ENCODE data around the gene SURF6. TPM values are rescaled to one million over a fixed set of nuclear protein-coding genes. Genes with fewer than 3 reads are reported as not detected.

Gene SURF6
- polyA plus RNA-seq, 3 donors, result 0.75 to 12.9 (median 2.9) TPM

DNA sequence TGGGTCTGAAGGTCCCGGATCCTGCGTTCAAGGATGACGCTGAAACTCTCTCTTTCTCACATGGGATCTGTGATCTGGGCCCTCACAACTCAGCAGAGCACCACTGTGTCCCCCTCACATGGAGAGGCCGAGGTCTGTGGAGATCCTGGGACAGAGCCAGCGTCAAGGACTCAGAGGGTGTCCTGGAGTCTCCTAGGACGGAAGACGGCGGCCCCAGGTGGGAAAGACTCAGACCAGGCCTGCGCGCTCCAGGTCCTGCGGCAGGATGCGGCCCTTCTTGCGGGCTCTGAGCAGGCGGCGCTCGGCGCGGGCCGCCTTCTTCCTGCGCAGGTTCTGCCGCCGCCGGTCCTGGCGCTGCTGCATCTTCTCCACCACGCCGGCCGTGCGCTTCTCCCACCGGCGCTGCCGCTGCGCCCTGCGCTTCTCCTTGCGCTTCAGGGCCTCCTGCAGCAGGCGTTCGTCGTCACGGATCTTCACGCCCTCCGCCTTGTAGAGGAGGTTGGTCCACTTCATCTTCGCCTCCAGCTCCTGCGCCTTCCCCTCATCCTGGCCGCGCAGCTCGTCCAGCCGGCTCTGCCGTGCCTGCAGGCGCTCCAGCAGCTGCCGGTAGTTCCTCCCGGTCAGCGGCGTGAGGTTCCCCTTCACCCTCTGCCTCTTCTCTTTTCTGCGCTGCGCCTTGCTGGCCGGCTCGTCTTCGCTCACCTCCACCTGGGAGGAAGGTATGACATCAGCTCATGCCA, 4.2 kb downstream of the SURF6 start:
- Histone ChIP-seq H3K4me3 (replicated peaks in 1 of 3; ENCODE audit: low read depth in 2 of 3, low read length in 3 of 3) (no peak overlapping the region), H3K27ac (ENCODE audit: low read depth in 1 of 2, low read length in 2 of 2) (no peak overlapping the region), H3K27me3 (ENCODE audit: control insufficient read depth in 2 of 2, insufficient read depth in 2 of 2, low read length in 2 of 2) (no peaks in the 10 kb centered on the region), H3K4me2 (replicated peaks; ENCODE audit: extremely low read depth, low read length, poor library complexity, severe bottlenecking) (no peak overlapping the region), H2AFZ (ENCODE audit: insufficient read depth, low read depth, low read length, poor library complexity, severe bottlenecking) (no peak overlapping the region), H3K79me2 (ENCODE audit: insufficient read depth, low read length) (peaks cover 21% of the 10 kb centered on the region), H3K9me3 (replicated peaks in 1 of 2; ENCODE audit: control insufficient read depth in 1 of 2, insufficient read depth in 1 of 2, low read length in 2 of 2) (no peaks in the 10 kb centered on the region), H3K4me1 (ENCODE audit: control insufficient read depth in 1 of 2, insufficient read depth in 2 of 2, low read length in 2 of 2) (peaks cover 18 to 32% of the 10 kb centered on the region in 2 donors), H4K20me1 (ENCODE audit: insufficient read depth, low read length) (peaks cover 48% of the 10 kb centered on the region), H3K36me3 (replicated peaks in 1 of 2; ENCODE audit: control insufficient read depth in 1 of 2, insufficient read depth in 2 of 2, low read length in 2 of 2) (peaks cover 37 to 51% of the 10 kb centered on the region in 2 donors), H3K9ac (ENCODE audit: insufficient read depth, low read length, poor library complexity, severe bottlenecking) (no peak overlapping the region)
- intact Hi-C loops (cut with micrococcal nuclease), result loop anchor here in 1 of 2 donors (10.0 kb wide), 2 partner anchors 147 to 387 kb away; partner anchors contain the start of gene TSC1
- no peak overlapping the region for H3K4me3 Mint-ChIP-seq
- no peaks in the 10 kb centered on the region for H3K27me3 Mint-ChIP-seq (ENCODE audit: low read depth in 3 of 3)
- no peaks in the 10 kb centered on the region for H3K9me3 Mint-ChIP-seq
- H3K27ac Mint-ChIP-seq, result peak overlapping the region in 1 of 7 donors; percentile 46
- TF ChIP-seq, protein P1, sequence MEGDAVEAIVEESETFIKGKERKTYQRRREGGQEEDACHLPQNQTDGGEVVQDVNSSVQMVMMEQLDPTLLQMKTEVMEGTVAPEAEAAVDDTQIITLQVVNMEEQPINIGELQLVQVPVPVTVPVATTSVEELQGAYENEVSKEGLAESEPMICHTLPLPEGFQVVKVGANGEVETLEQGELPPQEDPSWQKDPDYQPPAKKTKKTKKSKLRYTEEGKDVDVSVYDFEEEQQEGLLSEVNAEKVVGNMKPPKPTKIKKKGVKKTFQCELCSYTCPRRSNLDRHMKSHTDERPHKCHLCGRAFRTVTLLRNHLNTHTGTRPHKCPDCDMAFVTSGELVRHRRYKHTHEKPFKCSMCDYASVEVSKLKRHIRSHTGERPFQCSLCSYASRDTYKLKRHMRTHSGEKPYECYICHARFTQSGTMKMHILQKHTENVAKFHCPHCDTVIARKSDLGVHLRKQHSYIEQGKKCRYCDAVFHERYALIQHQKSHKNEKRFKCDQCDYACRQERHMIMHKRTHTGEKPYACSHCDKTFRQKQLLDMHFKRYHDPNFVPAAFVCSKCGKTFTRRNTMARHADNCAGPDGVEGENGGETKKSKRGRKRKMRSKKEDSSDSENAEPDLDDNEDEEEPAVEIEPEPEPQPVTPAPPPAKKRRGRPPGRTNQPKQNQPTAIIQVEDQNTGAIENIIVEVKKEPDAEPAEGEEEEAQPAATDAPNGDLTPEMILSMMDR (IDR thresholded peaks at IDR 0.05), result no peak
- WGBS (ENCODE audit: insufficient coverage), result 98% methylated on average over 52 of the region's 57 CpGs
- H3K4me1 Mint-ChIP-seq, result peaks cover 27% of the 10 kb centered on the region
- DNase-seq, result no peak
- H3K36me3 Mint-ChIP-seq, result peaks cover 41 to 54% of the 10 kb centered on the region in 2 donors

GRCh38 chr9:133331221-133331620, 4.8 kb downstream of the SURF6 start:
- Mint-ChIP-seq H3K27me3 (ENCODE audit: low read depth in 3 of 3) (no peaks in the 10 kb centered on the region), H3K4me3 (no peak overlapping the region), H3K9me3 (no peaks in the 10 kb centered on the region), H3K27ac (peak overlapping the region in 3 of 7 donors; percentile 32 to 46 (median 37)), H3K36me3 (peaks cover 41 to 53% of the 10 kb centered on the region in 2 donors), H3K4me1 (peaks cover 23% of the 10 kb centered on the region)
- Histone ChIP-seq H3K4me2 (replicated peaks; ENCODE audit: extremely low read depth, low read length, poor library complexity, severe bottlenecking) (no peak overlapping the region), H3K4me3 (replicated peaks in 1 of 3; ENCODE audit: low read depth in 2 of 3, low read length in 3 of 3) (no peak overlapping the region), H4K20me1 (ENCODE audit: insufficient read depth, low read length) (peaks cover 48% of the 10 kb centered on the region), H3K27ac (ENCODE audit: low read depth in 1 of 2, low read length in 2 of 2) (no peak overlapping the region), H2AFZ (ENCODE audit: insufficient read depth, low read depth, low read length, poor library complexity, severe bottlenecking) (no peak overlapping the region), H3K79me2 (ENCODE audit: insufficient read depth, low read length) (peaks cover 21% of the 10 kb centered on the region), H3K9ac (ENCODE audit: insufficient read depth, low read length, poor library complexity, severe bottlenecking) (no peak overlapping the region), H3K27me3 (ENCODE audit: control insufficient read depth in 2 of 2, insufficient read depth in 2 of 2, low read length in 2 of 2) (no peaks in the 10 kb centered on the region), H3K4me1 (ENCODE audit: control insufficient read depth in 1 of 2, insufficient read depth in 2 of 2, low read length in 2 of 2) (peaks cover 13 to 26% of the 10 kb centered on the region in 2 donors), H3K36me3 (replicated peaks in 1 of 2; ENCODE audit: control insufficient read depth in 1 of 2, insufficient read depth in 2 of 2, low read length in 2 of 2) (peaks cover 37 to 51% of the 10 kb centered on the region in 2 donors), H3K9me3 (replicated peaks in 1 of 2; ENCODE audit: control insufficient read depth in 1 of 2, insufficient read depth in 1 of 2, low read length in 2 of 2) (no peaks in the 10 kb centered on the region)
- TF ChIP-seq, protein P1 (IDR thresholded peaks at IDR 0.05), result no peak
- intact Hi-C loops (cut with micrococcal nuclease), result loop anchor here in 1 of 2 donors (10.0 kb wide), 2 partner anchors 146 to 386 kb away; partner anchors contain the start of gene TSC1
- 97% methylated on average over 19 of the region's 19 CpGs for WGBS (ENCODE audit: insufficient coverage)
- DNase-seq, result no peak
